HEK293 (cell line): ENCODE measurements around the gene PKD2.

Experiments
- CTCF ChIP-seq: fragments of 450-650 bp; formaldehyde crosslinking; IDR thresholded peaks from 2 replicates; pipeline ENCODE4 v1.5.1; 2016; ENCODE audit warnings: missing biosample characterization, missing genetic modification characterization
- RBAK ChIP-seq: fragments of 450-650 bp; formaldehyde crosslinking; IDR thresholded peaks from 2 replicates; pipeline ENCODE4 v1.5.1; 2016; ENCODE audit warnings: missing biosample characterization, missing genetic modification characterization
- SCRT2 ChIP-seq: fragments of 450-650 bp; formaldehyde crosslinking; IDR thresholded peaks from 2 replicates; pipeline ENCODE4 v1.5.1; 2016; ENCODE audit warnings: missing biosample characterization, missing genetic modification characterization
- TCF7L2 ChIP-seq: IDR thresholded peaks from 2 replicates; pipeline ENCODE4 v1.6.1; 2011; ENCODE audit warnings: low read depth, mild to moderate bottlenecking, inconsistent platforms, low read length, moderate library complexity, borderline replicate concordance
- YY1 ChIP-seq: fragments of 450-650 bp; formaldehyde crosslinking; IDR thresholded peaks from 2 replicates; pipeline ENCODE4 v1.5.1; 2018; ENCODE audit warnings: missing biosample characterization, missing genetic modification characterization
- ZBTB8A ChIP-seq: fragments of 450-650 bp; formaldehyde crosslinking; IDR thresholded peaks from 2 replicates; pipeline ENCODE4 v1.5.1; 2016; ENCODE audit warnings: missing biosample characterization, missing genetic modification characterization
- ZFP69B ChIP-seq: fragments of 450-650 bp; formaldehyde crosslinking; IDR thresholded peaks from 2 replicates; pipeline ENCODE4 v1.5.1; 2016; ENCODE audit warnings: missing biosample characterization, missing genetic modification characterization
- ZNF280D ChIP-seq: fragments of 450-650 bp; formaldehyde crosslinking; IDR thresholded peaks from 2 replicates; pipeline ENCODE4 v1.5.1; 2016; ENCODE audit warnings: missing biosample characterization, missing genetic modification characterization
- ZNF302 ChIP-seq: fragments of 450-650 bp; formaldehyde crosslinking; IDR thresholded peaks from 2 replicates; pipeline ENCODE4 v1.5.1; 2016; ENCODE audit warnings: missing biosample characterization, missing genetic modification characterization, low read depth
- ZNF350 ChIP-seq: fragments of 450-650 bp; formaldehyde crosslinking; IDR thresholded peaks from 2 replicates; pipeline ENCODE4 v1.5.0; 2017; ENCODE audit warnings: missing biosample characterization, mild to moderate bottlenecking, missing genetic modification characterization
- ZNF473 ChIP-seq: fragments of 450-650 bp; formaldehyde crosslinking; IDR thresholded peaks from 2 replicates; pipeline ENCODE4 v1.5.1; 2017; ENCODE audit warnings: missing biosample characterization, missing genetic modification characterization
- ZNF747 ChIP-seq: fragments of 450-650 bp; formaldehyde crosslinking; IDR thresholded peaks from 2 replicates; pipeline ENCODE4 v1.5.1; 2016; ENCODE audit warnings: missing biosample characterization, missing genetic modification characterization
- ZNF76 ChIP-seq: fragments of 450-650 bp; formaldehyde crosslinking; IDR thresholded peaks from 2 replicates; pipeline ENCODE4; 2016; ENCODE audit warnings: low read depth, missing biosample characterization, missing genetic modification characterization, borderline replicate concordance

GRCh38 chr4:87983996-87984395 lies 23.4 kb upstream of the PKD2 start:
- no peak for TF ChIP-seq CTCF (tag by site-specific recombination)
- TF ChIP-seq TCF7L2 = no peak
- TF ChIP-seq ZNF302 (tag by site-specific recombination) = no peak
- no peak for TF ChIP-seq ZNF473
- no peak for TF ChIP-seq ZNF350 (tag by site-specific recombination)
- TF ChIP-seq ZNF76 = no peak
- no peak for TF ChIP-seq SCRT2
- TF ChIP-seq RBAK = no peak
- no peak for TF ChIP-seq YY1 (tag by site-specific recombination)
- TF ChIP-seq ZNF280D = no peak
- TF ChIP-seq ZNF747 (tag by site-specific recombination) = no peak
- no peak for TF ChIP-seq ZBTB8A (tag by site-specific recombination)
- TF ChIP-seq ZFP69B = no peak
